T-helper 1 cell (primary cell): ENCODE results near the gene TBKBP1.
A peak's percentile ranks its signal among the peaks of the same experiment; 100 is the strongest.

Experiments
- DNase-seq, 5 donors: peaks; one replicate each; pipeline ENCODE4 v3.0.0-alpha.2; 2012 to 2020

TBKBP1 gene

GRCh38 chr17:47716375-47716774, 22.4 kb downstream of the TBKBP1 start:
- no peak for DNase-seq

DNA sequence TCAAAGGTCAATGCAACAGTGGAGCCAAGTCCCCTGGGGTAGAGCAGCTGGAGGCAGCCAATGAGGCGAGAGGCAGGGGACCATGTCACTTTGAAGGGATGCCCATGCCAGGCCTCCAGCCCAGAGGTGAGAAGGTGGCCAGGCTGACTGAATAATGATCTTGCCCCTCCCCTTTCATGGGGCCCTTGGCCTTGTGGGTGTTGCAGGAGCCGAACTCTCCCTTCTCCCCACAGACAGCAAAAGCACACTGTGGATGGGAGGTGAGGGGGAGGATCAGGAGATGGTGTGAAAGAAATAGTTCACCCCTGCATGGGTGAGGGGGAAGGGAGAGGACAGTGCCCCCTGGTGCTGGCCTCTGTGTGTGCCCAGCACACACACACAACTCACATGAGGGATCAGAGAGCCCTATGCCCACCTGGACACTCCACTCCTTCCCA, 23.3 kb downstream of the TBKBP1 start:
- peak in 1 of 5 donors; percentile 61 for DNase-seq

- no peak for DNase-seq
Observed at GRCh38 chr17:47717979-47718621, 24.1 kb downstream of the TBKBP1 start.

GRCh38 chr17:47718634-47719405, 24.9 kb downstream of the TBKBP1 start:
- DNase-seq = no peak

- DNase-seq = peak in 1 of 5 donors; percentile 83
Observed at GRCh38 chr17:47719411-47720152, 25.6 kb downstream of the TBKBP1 start.

DNA sequence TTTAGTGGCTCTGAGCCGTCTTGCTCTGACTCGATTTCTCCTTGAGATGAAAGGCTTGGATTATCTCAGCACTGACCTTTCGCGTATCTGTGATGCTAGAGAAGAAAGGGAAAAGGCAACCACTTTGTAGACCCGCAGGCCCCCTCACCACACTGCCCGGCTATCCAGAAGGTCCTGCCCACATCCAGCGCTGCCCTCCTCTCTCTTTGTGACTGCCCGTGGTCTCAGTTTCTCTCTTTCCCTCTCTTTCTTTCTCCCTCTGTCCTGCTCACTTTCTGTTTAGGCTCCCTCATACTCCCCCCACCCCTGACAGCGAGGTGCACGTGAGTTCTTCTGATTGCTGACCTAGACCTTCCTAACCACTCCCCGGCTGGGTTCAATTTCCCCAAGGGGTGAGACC, 26.2 kb downstream of the TBKBP1 start:
- no peak for DNase-seq

GRCh38 chr17:47720754-47721533, 27.0 kb downstream of the TBKBP1 start:
- peak; percentile 32 to 93 (median 64) for DNase-seq

- DNase-seq = peak in 1 of 5 donors; percentile 16
Observed at GRCh38 chr17:47721725-47722124, 27.8 kb downstream of the TBKBP1 start.

GRCh38 chr17:47724705-47725104, 30.7 kb downstream of the TBKBP1 start:
- no peak for DNase-seq

GRCh38 chr17:47725446-47726111, 31.6 kb downstream of the TBKBP1 start:
- DNase-seq = no peak

- no peak for DNase-seq
Observed at GRCh38 chr17:47726796-47727703, 33.1 kb downstream of the TBKBP1 start.

DNA sequence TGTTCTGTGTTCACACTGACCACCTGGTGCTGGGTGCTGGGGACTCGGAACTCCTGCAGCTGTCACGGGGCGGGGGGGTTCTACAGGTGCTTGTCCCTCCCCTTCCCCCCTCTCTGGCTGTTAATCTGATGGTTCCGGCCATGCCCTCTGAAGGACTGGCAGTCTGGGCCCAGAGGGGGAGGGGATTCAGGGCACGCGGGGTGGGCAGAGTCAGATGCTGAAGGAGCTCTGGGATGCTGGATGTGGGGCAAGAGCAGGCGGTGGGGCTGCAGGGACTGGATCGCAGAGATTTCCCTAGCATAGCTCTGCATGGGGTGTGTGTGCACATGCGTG, 33.7 kb downstream of the TBKBP1 start:
- DNase-seq = no peak

- DNase-seq = no peak
Observed at GRCh38 chr17:47728214-47728877, 34.4 kb downstream of the TBKBP1 start.

GRCh38 chr17:47729476-47729875, 35.5 kb downstream of the TBKBP1 start:
- DNase-seq = no peak

DNA sequence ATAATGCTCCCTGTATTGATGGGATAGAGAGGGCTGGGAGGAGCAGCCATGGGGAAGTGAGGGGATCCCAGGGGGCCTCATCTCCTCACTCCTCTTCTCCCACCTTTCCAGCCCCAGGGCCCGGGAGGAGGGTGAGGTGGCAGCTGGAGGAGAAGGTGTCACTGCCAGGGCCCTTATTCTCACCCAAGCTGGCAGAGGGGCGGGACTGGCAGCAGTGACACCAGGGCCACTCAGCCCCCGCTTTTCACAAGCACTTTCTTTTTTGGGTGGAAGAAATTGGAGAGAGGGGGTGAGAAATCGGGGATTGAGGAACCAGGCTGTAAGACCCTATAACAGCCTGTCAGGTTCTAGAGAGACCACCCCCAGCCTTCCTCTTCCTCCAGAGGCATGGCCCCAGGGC, 36.7 kb downstream of the TBKBP1 start:
- no peak for DNase-seq

DNA sequence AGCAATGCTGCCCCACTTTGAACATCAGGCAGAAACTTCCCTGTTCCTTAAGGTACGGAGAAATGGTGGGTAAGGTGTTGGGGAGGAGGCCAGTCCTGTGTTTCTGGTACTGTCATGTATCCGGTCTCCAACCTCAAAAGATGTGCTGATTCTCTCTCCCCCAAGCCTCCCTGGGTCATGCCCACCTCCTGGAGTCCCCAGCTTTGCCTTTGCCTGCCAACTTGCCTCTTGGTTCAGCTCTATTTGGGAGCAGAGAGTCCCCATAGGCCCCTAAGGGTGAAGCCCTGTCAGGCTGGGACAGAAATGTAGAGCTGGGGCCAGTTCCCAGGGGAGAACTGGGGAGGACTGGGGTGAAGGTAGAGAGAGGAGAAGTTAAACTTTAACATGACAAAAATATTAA, 37.4 kb downstream of the TBKBP1 start:
- no peak for DNase-seq

DNA sequence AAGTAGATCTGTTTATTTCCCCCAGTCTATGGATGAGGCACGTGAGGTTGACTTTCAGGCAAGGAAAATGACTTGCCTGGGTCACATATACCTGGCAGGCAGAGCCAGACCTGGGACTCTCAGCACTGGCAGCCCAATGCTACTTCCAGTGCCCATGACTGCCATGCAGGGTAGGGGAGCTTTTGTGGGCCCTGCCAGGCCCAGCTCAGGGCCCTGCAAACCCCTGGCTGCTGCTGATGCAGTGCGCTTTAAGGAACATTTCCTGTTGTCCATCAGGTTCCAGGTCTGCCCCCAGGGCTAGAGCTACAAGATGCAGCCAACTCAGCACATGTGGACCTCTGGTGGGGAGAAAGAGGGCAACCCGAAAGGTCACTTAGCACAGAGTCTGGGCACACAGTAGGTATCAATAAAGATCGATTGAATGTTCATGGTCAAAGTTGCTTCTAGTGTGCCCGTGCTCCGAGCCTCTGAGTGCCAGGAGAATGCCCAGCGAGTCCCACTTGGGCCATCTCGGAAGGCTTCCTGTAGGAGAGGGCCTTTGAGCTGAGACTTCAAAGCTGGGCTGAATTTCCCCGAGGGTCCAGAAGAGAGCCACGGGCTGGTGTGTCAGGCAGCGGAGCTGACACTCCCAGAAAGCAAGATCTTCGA, 38.6 kb downstream of the TBKBP1 start:
- no peak for DNase-seq

DNA sequence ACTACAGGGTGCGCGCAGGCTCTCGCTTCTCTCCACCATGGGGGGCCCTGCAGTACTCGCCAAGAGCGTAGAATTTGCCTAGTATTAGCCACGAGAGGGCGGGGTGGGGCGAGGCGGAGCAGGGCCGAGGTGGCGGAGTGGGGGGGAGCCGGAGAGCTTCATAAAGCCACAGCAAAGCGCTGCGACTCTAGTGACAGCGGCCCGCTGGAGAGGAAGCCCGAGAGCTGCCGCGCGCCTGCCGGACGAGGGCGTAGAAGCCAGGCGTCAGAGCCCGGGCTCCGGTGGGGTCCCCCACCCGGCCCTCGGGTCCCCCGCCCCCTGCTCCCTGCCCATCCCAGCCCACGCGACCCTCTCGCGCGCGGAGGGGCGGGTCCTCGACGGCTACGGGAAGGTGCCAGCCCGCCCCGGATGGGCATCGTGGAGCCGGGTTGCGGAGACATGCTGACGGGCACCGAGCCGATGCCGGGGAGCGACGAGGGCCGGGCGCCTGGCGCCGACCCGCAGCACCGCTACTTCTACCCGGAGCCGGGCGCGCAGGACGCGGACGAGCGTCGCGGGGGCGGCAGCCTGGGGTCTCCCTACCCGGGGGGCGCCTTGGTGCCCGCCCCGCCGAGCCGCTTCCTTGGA, 39.2 kb downstream of the TBKBP1 start, which contains the start of gene TBX21:
TSS of gene TBX21 (plus strand) at position 190 of the 627 bp plus-strand sequence. CDS start at position 409, 219 bp downstream.
- DNase-seq = peak; percentile 85 to 94 (median 88)

DNA sequence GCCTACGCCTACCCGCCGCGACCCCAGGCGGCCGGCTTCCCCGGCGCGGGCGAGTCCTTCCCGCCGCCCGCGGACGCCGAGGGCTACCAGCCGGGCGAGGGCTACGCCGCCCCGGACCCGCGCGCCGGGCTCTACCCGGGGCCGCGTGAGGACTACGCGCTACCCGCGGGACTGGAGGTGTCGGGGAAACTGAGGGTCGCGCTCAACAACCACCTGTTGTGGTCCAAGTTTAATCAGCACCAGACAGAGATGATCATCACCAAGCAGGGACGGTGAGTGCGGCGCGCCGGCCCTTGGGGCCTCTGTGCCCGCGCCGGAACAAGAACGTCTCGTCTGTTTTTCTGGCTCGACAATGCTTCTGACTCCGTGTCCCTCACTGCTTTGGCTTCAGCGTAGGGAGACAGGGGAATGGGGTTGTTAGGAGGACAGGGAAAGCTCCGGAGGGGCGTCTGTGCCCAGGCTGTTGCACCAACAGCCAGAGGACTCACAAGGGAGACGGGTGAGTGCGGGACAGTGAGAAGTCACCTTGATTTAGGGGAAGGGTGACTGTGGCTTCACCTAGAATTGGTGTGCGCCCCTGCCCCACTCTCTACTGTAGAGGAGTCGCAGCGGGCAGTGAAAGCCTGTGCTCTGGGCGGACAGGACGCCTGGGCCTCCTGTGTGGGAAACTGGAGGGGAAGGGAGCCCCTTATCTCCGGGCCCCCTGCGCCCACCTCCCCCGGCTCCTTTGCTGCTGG, 39.9 kb downstream of the TBKBP1 start:
- DNase-seq = peak in 1 of 5 donors; percentile 48
